Stomach (tissue), 9 donors: Measurements from ENCODE around the gene LY86. TPM values are rescaled to one million over a fixed set of nuclear protein-coding genes. Genes with fewer than 3 reads are reported as not detected.

Experiments
- DNase-seq, 2 donors: peaks; one replicate each; pipeline versions ENCODE4 v3.0.0 to v3.0.0-alpha.2; 2013 to 2019
- H3K27ac ChIP-seq, 5 donors: fragments of 200-600 bp in 4 of 5; sonication (generic) in 4 of 5; one replicate each; pipeline ENCODE4 v1.5.1; 2013 to 2019; ENCODE audit warnings: mild to moderate bottlenecking in 1 of 5, moderate library complexity in 1 of 5
- H3K27me3 ChIP-seq, 3 donors: fragments of 200-600 bp; sonication (generic); one replicate each; pipeline ENCODE4 v1.5.1; 2017 to 2019; ENCODE audit warnings: mixed run types in 1 of 3
- H3K36me3 ChIP-seq, 4 donors: fragments of 200-600 bp; sonication (generic); 1 replicate in 3 of 4; 2 replicates in 1 of 4; pipeline ENCODE4 v1.5.1; 2016 to 2019
- H3K4me1 ChIP-seq, 4 donors: fragments of 200-600 bp; sonication (generic); one replicate each; pipeline ENCODE4 v1.5.1; 2016 to 2019
- H3K4me3 ChIP-seq, 4 donors: fragments of 200-600 bp; sonication (generic) in 3 of 4; one replicate each; pipeline ENCODE4 v1.5.1; 2016 to 2019; ENCODE audit warnings: mild to moderate bottlenecking in 1 of 4
- H3K9me3 ChIP-seq, 4 donors: fragments of 200-600 bp; sonication (generic); one replicate each; pipeline ENCODE4 v1.5.1; 2016 to 2019
- CTCF ChIP-seq, 7 experiments: fragments of 450-650 bp in 4 of 7; fragments of 200-600 bp in 3 of 7; sonication (generic) in 3 of 7; IDR thresholded peaks; one replicate each; pipeline ENCODE4 v1.5.1; 2016 to 2019; ENCODE audit warnings: antibody characterized with exemption in 7 of 7, control low read depth in 2 of 7, mild to moderate bottlenecking in 1 of 7
- EP300 ChIP-seq: sonication (generic); formaldehyde crosslinking; IDR thresholded peaks from one replicate; pipeline ENCODE4 v1.6.1; 2017; ENCODE audit warnings: antibody characterized with exemption
- POLR2A ChIP-seq, 4 donors: fragments of 450-650 bp; IDR thresholded peaks; one replicate each; pipeline ENCODE4 v1.6.1; 2016; ENCODE audit warnings: antibody characterized with exemption in 4 of 4, control low read depth in 2 of 4, mild to moderate bottlenecking in 1 of 4, moderate library complexity in 1 of 4
- POLR2AphosphoS5 ChIP-seq, 3 donors: sonication (generic); formaldehyde crosslinking; IDR thresholded peaks; one replicate each; pipeline ENCODE4 v1.6.1; 2016; ENCODE audit warnings: antibody characterized with exemption in 3 of 3
- WGBS, 5 donors: extraction: QIAGEN DNeasy Blood & Tissue Kit in 3 of 5; methylation state at CpG; one replicate each; pipeline versions ENCODE4 v1.1.5 to v1.1.7; 2013 to 2018; 5-methylcytosine and 5-hydroxymethylcytosine counted together
- intact Hi-C: fragments of 100-400 bp; cut with DNase I; formaldehyde crosslinking; loops from one replicate; pipeline ENCODE4 v1.15.1; 2023; ENCODE audit warnings: low total_unique reads
- polyA plus RNA-seq, 3 donors: library from polyadenylated mRNA; stranded (reverse); fragments of 200-250 nt; gene quantifications; one replicate each; pipeline ENCODE4 v1.2.3, GENCODE V29; 2013
- total RNA-seq, 5 donors: library from RNA; depleted of rRNA; stranded (reverse); fragments of >200 nt; gene quantifications; one replicate each; pipeline versions ENCODE4 v1.1.0 to v1.2.3, GENCODE V29; 2014 to 2016
- donor health status: healthy with polysubstance abuse.
- donor health status: Bipolar disorder and iron deficiency.
- donor health status: healthy.

Gene LY86
- total and polyA plus RNA-seq, 8 donors = 2.4 to 3.6 (median 2.7) TPM; not detected in 3

GRCh38 chr6:6557886-6558285 is 30.6 kb upstream of the LY86 start:
- Histone ChIP-seq H3K36me3 (no peaks in the 10 kb centered on the region), H3K9me3 (no peaks in the 10 kb centered on the region), H3K27me3 (peaks cover 0 to 6% (median 0%) of the 10 kb centered on the region in 3 donors), H3K27ac (no peak overlapping the region), H3K4me3 (no peak overlapping the region), H3K4me1 (peaks cover 0 to 11% (median 0%) of the 10 kb centered on the region in 4 donors)
- 72 to 82% (median 77%) methylated on average over 7 of the region's 7 CpGs for WGBS, 5 donors
- intact Hi-C loops = no loop called here
- TF ChIP-seq CTCF (IDR thresholded peaks at IDR 0.05) (no peak), POLR2AphosphoS5 (IDR thresholded peaks at IDR 0.05) (no peak)
- no peak for DNase-seq

DNA sequence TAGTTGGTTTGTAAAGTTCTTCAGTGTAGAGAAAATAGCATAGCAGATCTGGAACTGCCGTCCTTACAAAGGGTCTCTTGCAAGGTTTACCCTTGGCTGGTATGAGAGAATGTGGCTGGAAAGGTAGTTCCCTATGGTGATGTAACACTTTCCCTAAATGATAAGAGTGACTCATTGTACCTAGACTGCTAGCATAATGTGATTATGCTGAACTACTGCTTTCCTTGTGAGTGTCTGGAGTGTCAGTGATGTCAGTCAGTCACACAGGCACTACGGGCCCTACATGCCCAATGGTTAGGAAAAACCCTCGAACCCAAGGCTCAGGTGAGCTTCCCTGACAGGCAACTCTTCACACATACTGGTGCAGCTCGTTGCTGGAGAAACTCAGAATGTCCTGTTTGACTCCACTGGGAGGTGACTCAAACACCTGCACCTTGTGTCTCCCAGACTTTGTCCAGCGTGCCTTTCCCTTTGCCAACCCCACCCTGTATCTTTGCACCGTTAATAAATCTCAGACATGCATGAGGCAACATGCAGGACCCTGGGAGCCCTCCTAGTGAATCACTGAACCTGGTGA is 28.4 kb upstream of the LY86 start:
- intact Hi-C loops = no loop called here
- H3K4me1 ChIP-seq = peaks cover 0 to 11% (median 0%) of the 10 kb centered on the region in 4 donors
- peaks cover 0 to 10% (median 0%) of the 10 kb centered on the region in 3 donors for H3K27me3 ChIP-seq

GRCh38 chr6:6560909-6561308 is 27.6 kb upstream of the LY86 start:
- DNase-seq = no peak

More for the DNA sequence above, 28.4 kb upstream of the LY86 start:
- no peak for DNase-seq
- no peaks in the 10 kb centered on the region for H3K9me3 ChIP-seq
- no peak overlapping the region for H3K27ac ChIP-seq
- H3K36me3 ChIP-seq = no peaks in the 10 kb centered on the region
- H3K4me3 ChIP-seq = no peak overlapping the region
- TF ChIP-seq POLR2A (IDR thresholded peaks at IDR 0.05) (no peak), POLR2AphosphoS5 (IDR thresholded peaks at IDR 0.05) (no peak), EP300 (no peak), CTCF (IDR thresholded peaks at IDR 0.05) (no peak)
- 45 to 58% (median 52%) methylated on average over 6 of the region's 6 CpGs for WGBS, 5 donors

DNA sequence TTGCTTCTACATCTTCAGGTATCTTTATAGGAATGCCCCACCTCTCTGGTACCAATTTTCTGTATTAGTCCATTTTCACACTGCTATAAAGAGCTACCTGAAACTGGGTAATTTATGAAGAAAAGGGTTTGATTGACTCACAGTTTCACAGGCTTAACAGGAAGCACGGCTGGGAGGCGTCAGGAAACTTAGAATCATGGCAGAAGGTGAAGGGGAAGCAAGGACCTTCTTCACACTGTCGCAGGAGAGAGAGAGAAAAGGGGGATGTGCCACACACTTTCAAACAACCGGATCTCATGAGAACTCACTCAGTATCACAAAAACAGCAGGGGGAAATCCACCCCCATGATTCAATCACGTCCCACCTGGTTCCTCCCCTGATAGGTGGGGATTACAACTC is 24.4 kb upstream of the LY86 start:
- H3K9me3 ChIP-seq = no peaks in the 10 kb centered on the region
- H3K36me3 ChIP-seq = no peaks in the 10 kb centered on the region
- H3K4me1 ChIP-seq = peaks cover 0 to 7% (median 0%) of the 10 kb centered on the region in 4 donors
- H3K4me3 ChIP-seq = no peak overlapping the region
- intact Hi-C loops = no loop called here
- DNase-seq = no peak
- no peak overlapping the region for H3K27ac ChIP-seq
- H3K27me3 ChIP-seq = peaks cover 0 to 5% (median 0%) of the 10 kb centered on the region in 3 donors
- no peak for TF ChIP-seq POLR2AphosphoS5 (IDR thresholded peaks at IDR 0.05)
- TF ChIP-seq EP300 = no peak
- no peak for TF ChIP-seq CTCF (IDR thresholded peaks at IDR 0.05)
- no peak for TF ChIP-seq POLR2A (IDR thresholded peaks at IDR 0.05)
- WGBS, 5 donors = 70 to 86% (median 76%) methylated on average over 5 of the region's 5 CpGs

More at GRCh38 chr6:6560909-6561308, 27.6 kb upstream of the LY86 start:
- intact Hi-C loops = no loop called here
- H3K27me3 ChIP-seq = peaks cover 0 to 10% (median 0%) of the 10 kb centered on the region in 3 donors
- H3K4me3 ChIP-seq = no peak overlapping the region
- no peak for TF ChIP-seq POLR2A (IDR thresholded peaks at IDR 0.05)
- TF ChIP-seq CTCF (IDR thresholded peaks at IDR 0.05) = no peak
- TF ChIP-seq POLR2AphosphoS5 (IDR thresholded peaks at IDR 0.05) = no peak
- TF ChIP-seq EP300 = no peak
- H3K4me1 ChIP-seq = peaks cover 0 to 11% (median 0%) of the 10 kb centered on the region in 4 donors
- H3K36me3 ChIP-seq = no peaks in the 10 kb centered on the region
- WGBS, 5 donors = 66 to 78% (median 74%) methylated on average over 3 of the region's 3 CpGs
- no peak overlapping the region for H3K27ac ChIP-seq
- H3K9me3 ChIP-seq = no peaks in the 10 kb centered on the region
